Smooth muscle cell (in vitro differentiated cells): ENCODE results near the gene SPATA22. TPM values are rescaled to one million over a fixed set of nuclear protein-coding genes. Genes with fewer than 3 reads are reported as not detected.

Source experiments
- DNase-seq: peaks from one replicate; lab custom pipeline; 2025; ENCODE audit not compliant: unreplicated experiment; lab: John Stamatoyannopoulos, UW
- H2AFZ ChIP-seq: fragments of 200-600 bp; sonication (generic); 2 replicates; pipeline ENCODE4 v1.6.0; 2016; ENCODE audit warnings: antibody characterized with exemption, low read depth, mild to moderate bottlenecking
- H3F3A ChIP-seq: fragments of 200-600 bp; sonication (generic); 2 replicates; pipeline ENCODE4 v1.6.0; 2017; ENCODE audit warnings: antibody characterized with exemption, low read depth
- H3K27ac ChIP-seq: fragments of 200-600 bp; sonication (generic); 2 replicates; pipeline ENCODE4 v1.5.1; 2016; ENCODE audit warnings: low read depth, mild to moderate bottlenecking
- H3K27me3 ChIP-seq: fragments of 200-600 bp; sonication (generic); 2 replicates; pipeline ENCODE4 v1.6.1; 2016; ENCODE audit warnings: low read depth, mild to moderate bottlenecking
- H3K36me3 ChIP-seq: fragments of 200-600 bp; sonication (generic); 2 replicates; pipeline ENCODE4 v1.5.1; 2016; ENCODE audit warnings: low read depth
- H3K4me1 ChIP-seq: fragments of 200-600 bp; sonication (generic); 2 replicates; pipeline ENCODE4 v1.5.1; 2016; ENCODE audit warnings: low read depth
- H3K4me2 ChIP-seq: fragments of 200-600 bp; sonication (generic); 2 replicates; pipeline ENCODE4 v1.6.0; 2016; ENCODE audit warnings: mild to moderate bottlenecking
- H3K4me3 ChIP-seq: fragments of 200-600 bp; sonication (generic); 2 replicates; pipeline ENCODE4 v1.5.1; 2016; ENCODE audit warnings: mild to moderate bottlenecking
- H3K79me2 ChIP-seq: fragments of 200-600 bp; sonication (generic); 2 replicates; pipeline ENCODE4 v1.6.0; 2016; ENCODE audit warnings: low read depth, mild to moderate bottlenecking
- H3K9ac ChIP-seq: fragments of 200-600 bp; sonication (generic); 2 replicates; pipeline ENCODE4 v1.6.0; 2016; ENCODE audit warnings: low read depth
- H3K9me3 ChIP-seq: fragments of 200-600 bp; sonication (generic); replicated peaks from 2 replicates; pipeline ENCODE4 v1.5.1; 2016; ENCODE audit warnings: low read depth
- H4K20me1 ChIP-seq: fragments of 200-600 bp; sonication (generic); 2 replicates; pipeline ENCODE4 v1.6.0; 2016; ENCODE audit warnings: low read depth
- WGBS: methylation state at CpG from one replicate; pipeline ENCODE4 v1.1.7; 2016; ENCODE audit warnings: low lambda C conversion rate; 5-methylcytosine and 5-hydroxymethylcytosine counted together
- polyA plus RNA-seq: library from polyadenylated mRNA; unstranded; fragments of >200 nt; fragmentation: Nextera tagmentation; extraction: Ambion mirVana; gene quantifications from 2 replicates; pipeline ENCODE4 v1.2.1, GENCODE V29; 2016
- total RNA-seq: library from RNA; depleted of rRNA; stranded (reverse); fragments of >200 nt; gene quantifications from 2 replicates; pipeline ENCODE4 v1.2.3, GENCODE V29; 2014
- TF ChIP-seq, protein P1 (sequence below): fragments of 200-600 bp; sonication (generic); IDR thresholded peaks from 2 replicates; pipeline ENCODE4 v1.5.1; 2017; ENCODE audit warnings: borderline replicate concordance, mild to moderate bottlenecking, antibody characterized with exemption; ENCODE audit not compliant: insufficient read depth, poor library complexity, severe bottlenecking

Gene SPATA22
- total and polyA plus RNA-seq, 2 experiments from 2014 or later: not detected

GRCh38 chr17:3513305-3514035, 41.9 kb upstream of the SPATA22 start:
- Histone ChIP-seq H3K9ac (no peak overlapping the region), H2AFZ (no peak overlapping the region), H3K36me3 (peaks cover 2% of the 10 kb centered on the region), H3F3A (no peaks in the 10 kb centered on the region), H3K4me1 (peaks cover 11% of the 10 kb centered on the region), H3K4me2 (no peak overlapping the region), H3K79me2 (no peaks in the 10 kb centered on the region), H3K4me3 (no peak overlapping the region), H3K27ac (no peak overlapping the region), H4K20me1 (no peaks in the 10 kb centered on the region), H3K27me3 (no peaks in the 10 kb centered on the region), H3K9me3 (no peaks in the 10 kb centered on the region)
- WGBS: 92% methylated on average over 23 of the region's 23 CpGs
- DNase-seq: no peak
- TF ChIP-seq, protein P1, sequence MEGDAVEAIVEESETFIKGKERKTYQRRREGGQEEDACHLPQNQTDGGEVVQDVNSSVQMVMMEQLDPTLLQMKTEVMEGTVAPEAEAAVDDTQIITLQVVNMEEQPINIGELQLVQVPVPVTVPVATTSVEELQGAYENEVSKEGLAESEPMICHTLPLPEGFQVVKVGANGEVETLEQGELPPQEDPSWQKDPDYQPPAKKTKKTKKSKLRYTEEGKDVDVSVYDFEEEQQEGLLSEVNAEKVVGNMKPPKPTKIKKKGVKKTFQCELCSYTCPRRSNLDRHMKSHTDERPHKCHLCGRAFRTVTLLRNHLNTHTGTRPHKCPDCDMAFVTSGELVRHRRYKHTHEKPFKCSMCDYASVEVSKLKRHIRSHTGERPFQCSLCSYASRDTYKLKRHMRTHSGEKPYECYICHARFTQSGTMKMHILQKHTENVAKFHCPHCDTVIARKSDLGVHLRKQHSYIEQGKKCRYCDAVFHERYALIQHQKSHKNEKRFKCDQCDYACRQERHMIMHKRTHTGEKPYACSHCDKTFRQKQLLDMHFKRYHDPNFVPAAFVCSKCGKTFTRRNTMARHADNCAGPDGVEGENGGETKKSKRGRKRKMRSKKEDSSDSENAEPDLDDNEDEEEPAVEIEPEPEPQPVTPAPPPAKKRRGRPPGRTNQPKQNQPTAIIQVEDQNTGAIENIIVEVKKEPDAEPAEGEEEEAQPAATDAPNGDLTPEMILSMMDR: no peak

DNA sequence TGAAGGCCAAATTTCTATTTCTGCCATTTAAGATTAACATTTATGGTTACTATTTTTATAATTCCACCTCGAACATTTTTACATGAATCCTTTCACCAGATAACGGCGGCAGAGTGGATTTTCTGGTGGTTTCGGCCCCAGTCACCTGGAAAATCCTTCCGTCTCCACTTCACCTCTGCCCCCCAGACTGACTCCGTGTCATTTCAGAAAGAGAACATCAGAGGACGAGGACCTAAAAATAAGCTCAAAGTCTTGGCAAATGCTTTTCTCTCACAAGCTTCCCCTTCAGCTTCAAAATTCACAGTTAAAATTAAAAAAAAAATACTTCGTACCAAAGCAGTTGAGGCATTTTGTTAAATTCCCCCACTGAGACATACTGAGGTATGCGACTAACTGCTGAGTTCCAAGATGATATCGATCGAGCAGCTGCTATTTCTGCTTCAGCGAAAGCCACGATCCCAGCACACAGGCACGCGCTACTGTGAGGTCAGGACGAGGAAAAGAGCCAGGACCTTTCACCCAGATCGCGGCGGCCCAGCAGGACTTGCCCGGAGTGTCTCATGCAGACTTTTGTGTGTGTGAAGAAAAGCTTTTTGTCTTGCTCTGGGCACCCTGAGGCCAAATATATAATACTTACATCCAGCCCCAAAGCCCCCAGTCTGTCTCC, 41.0 kb upstream of the SPATA22 start:
- DNase-seq: no peak

DNA sequence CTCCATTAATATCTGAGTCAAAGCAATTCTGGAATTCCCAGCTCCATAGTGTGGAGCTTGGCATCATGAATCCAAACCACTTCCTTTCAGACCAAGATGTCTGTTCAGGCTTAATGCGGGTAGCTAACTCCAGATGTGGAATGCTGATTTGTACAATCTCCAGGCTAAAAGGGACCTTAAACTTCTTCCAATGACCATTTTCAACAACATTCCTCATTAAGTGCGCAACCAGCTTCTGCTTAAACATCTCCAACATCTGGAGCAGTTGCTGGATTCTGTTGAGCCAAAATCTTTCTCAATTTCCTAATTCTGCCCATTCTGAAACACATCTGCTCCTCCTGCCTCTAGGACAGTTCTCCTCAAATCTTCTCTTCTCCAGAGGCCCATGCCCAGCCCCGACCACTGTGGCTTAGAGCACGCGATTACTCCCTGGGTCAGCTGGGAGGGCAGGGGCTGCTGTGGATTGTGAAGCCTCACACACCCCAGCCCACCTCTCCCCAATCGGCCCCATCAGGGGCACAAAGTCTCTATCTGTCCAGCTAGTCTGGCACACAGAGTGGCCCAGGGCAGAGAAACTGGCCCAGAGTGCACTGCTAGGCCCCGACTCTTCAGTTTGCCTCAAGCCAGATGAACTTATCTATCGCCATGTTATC, 40.4 kb upstream of the SPATA22 start:
- WGBS: 75% methylated on average over 8 of the region's 8 CpGs

More for the DNA sequence above, 41.0 kb upstream of the SPATA22 start:
- Histone ChIP-seq H3K36me3 (no peaks in the 10 kb centered on the region), H3K4me2 (no peak overlapping the region), H3K4me1 (peaks cover 11% of the 10 kb centered on the region), H3K9ac (no peak overlapping the region), H3K27me3 (no peaks in the 10 kb centered on the region), H3K27ac (no peak overlapping the region), H3K9me3 (no peaks in the 10 kb centered on the region), H3K79me2 (no peaks in the 10 kb centered on the region), H4K20me1 (no peaks in the 10 kb centered on the region), H3K4me3 (no peak overlapping the region), H3F3A (no peaks in the 10 kb centered on the region), H2AFZ (no peak overlapping the region)
- TF ChIP-seq, protein P1: no peak
- 54% methylated on average over 20 of the region's 20 CpGs for WGBS

More for the DNA sequence above, 40.4 kb upstream of the SPATA22 start:
- H3K27me3 ChIP-seq: no peaks in the 10 kb centered on the region
- H3K4me2 ChIP-seq: no peak overlapping the region
- H3K79me2 ChIP-seq: no peaks in the 10 kb centered on the region
- no peaks in the 10 kb centered on the region for H3K9me3 ChIP-seq
- DNase-seq: no peak
- TF ChIP-seq, protein P1: no peak
- peaks cover 11% of the 10 kb centered on the region for H3K4me1 ChIP-seq
- H3F3A ChIP-seq: no peaks in the 10 kb centered on the region
- no peaks in the 10 kb centered on the region for H3K36me3 ChIP-seq
- no peak overlapping the region for H3K27ac ChIP-seq
- no peak overlapping the region for H3K9ac ChIP-seq
- no peaks in the 10 kb centered on the region for H4K20me1 ChIP-seq
- no peak overlapping the region for H2AFZ ChIP-seq
- no peak overlapping the region for H3K4me3 ChIP-seq
